ENCODE measurements around the gene INO80. TPM values are rescaled to one million over a fixed set of nuclear protein-coding genes. Genes with fewer than 3 reads are reported as not detected.

INO80 gene
- total RNA-seq, 2 donors from 2014 or later: 23.0 to 51.2 TPM

DNA sequence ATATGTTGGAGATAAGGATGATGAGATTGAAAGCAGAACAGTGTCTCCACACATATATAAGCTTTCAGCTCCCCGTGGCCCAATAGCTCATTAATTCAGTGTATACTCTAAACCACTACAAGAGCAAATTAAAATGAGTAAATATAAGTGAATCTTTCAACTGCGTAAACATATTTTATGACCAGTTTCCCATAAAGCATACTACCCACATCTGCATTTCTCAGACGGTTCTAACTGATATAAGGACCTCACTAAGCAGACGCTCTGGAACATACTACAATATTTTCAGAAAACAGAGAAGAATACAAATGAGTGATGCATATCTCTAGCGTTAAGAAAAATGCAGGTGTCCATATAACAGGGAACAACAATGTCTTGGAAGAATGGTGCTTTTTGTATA lies 73.2 kb downstream of the INO80 start:
- 57% methylated on average over 5 of the region's 5 CpGs for WGBS
- no peak overlapping the region for H3K4me3 ChIP-seq
- TF ChIP-seq, protein P1, sequence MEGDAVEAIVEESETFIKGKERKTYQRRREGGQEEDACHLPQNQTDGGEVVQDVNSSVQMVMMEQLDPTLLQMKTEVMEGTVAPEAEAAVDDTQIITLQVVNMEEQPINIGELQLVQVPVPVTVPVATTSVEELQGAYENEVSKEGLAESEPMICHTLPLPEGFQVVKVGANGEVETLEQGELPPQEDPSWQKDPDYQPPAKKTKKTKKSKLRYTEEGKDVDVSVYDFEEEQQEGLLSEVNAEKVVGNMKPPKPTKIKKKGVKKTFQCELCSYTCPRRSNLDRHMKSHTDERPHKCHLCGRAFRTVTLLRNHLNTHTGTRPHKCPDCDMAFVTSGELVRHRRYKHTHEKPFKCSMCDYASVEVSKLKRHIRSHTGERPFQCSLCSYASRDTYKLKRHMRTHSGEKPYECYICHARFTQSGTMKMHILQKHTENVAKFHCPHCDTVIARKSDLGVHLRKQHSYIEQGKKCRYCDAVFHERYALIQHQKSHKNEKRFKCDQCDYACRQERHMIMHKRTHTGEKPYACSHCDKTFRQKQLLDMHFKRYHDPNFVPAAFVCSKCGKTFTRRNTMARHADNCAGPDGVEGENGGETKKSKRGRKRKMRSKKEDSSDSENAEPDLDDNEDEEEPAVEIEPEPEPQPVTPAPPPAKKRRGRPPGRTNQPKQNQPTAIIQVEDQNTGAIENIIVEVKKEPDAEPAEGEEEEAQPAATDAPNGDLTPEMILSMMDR (IDR thresholded peaks at IDR 0.05): no peak
- TF ChIP-seq POLR2AphosphoS5 (IDR thresholded peaks at IDR 0.05) (no peak), POLR2A (IDR thresholded peaks at IDR 0.05) (no peak)
- no peak overlapping the region for H3K27ac ChIP-seq
- no peak for DNase-seq (ENCODE audit: low spot score)
- H3K27me3 ChIP-seq (replicated peaks; ENCODE audit: insufficient read depth): no peaks in the 10 kb centered on the region
- no peaks in the 10 kb centered on the region for H3K36me3 ChIP-seq
- H3K4me1 ChIP-seq (replicated peaks): no peaks in the 10 kb centered on the region
- H3K9me3 ChIP-seq: no peaks in the 10 kb centered on the region
- intact Hi-C loops (cut with DNase I): no loop called here

DNA sequence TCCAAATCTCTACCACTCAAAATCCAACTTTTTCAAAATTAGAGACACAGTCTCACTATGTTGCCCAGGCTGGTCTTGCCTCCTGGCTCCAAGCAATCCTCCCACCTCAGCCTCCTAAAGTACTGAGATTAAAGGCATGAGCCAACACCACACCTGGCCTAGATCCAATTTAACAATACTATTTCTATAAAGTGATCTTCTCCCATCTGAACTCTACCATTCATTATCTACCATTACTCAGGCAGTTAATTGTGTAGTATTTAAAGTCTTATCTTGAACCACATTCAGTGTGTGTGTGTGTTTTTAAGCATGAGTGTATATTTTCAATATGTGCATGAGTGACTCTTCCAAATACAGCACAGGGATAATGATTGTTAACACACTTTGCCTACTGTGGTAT lies 77.0 kb downstream of the INO80 start:
- Histone ChIP-seq H3K4me3 (no peak overlapping the region), H3K27ac (no peak overlapping the region), H3K4me1 (replicated peaks) (no peaks in the 10 kb centered on the region), H3K9me3 (no peaks in the 10 kb centered on the region), H3K27me3 (replicated peaks; ENCODE audit: insufficient read depth) (no peaks in the 10 kb centered on the region), H3K36me3 (no peaks in the 10 kb centered on the region)
- no peak for DNase-seq (ENCODE audit: low spot score)
- intact Hi-C loops (cut with DNase I): no loop called here
- TF ChIP-seq POLR2A (IDR thresholded peaks at IDR 0.05) (no peak), POLR2AphosphoS5 (IDR thresholded peaks at IDR 0.05) (no peak)
- TF ChIP-seq, protein P1 (IDR thresholded peaks at IDR 0.05): no peak

DNA sequence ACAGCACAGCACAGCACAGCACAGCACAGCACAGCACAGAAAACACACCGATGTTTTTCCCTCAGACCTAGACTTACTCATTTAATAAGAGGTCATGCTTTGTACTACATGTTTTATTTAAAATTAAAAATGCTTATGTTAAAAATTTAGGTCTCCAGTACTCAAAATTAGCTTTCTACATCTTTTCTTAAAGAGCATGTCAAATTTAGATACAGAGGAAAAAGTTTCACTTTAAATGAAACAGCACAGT lies 84.1 kb downstream of the INO80 start:
- 95% methylated on average over 1 of the region's 1 CpG for WGBS
- Histone ChIP-seq H3K36me3 (no peaks in the 10 kb centered on the region), H3K4me1 (replicated peaks) (no peaks in the 10 kb centered on the region), H3K27me3 (replicated peaks; ENCODE audit: insufficient read depth) (no peaks in the 10 kb centered on the region), H3K4me3 (no peak overlapping the region), H3K27ac (no peak overlapping the region), H3K9me3 (no peaks in the 10 kb centered on the region)
- DNase-seq (ENCODE audit: low spot score): no peak
- intact Hi-C loops (cut with DNase I): no loop called here
- TF ChIP-seq, protein P1 (IDR thresholded peaks at IDR 0.05): no peak
- TF ChIP-seq POLR2A (IDR thresholded peaks at IDR 0.05) (no peak), POLR2AphosphoS5 (IDR thresholded peaks at IDR 0.05) (no peak)

DNA sequence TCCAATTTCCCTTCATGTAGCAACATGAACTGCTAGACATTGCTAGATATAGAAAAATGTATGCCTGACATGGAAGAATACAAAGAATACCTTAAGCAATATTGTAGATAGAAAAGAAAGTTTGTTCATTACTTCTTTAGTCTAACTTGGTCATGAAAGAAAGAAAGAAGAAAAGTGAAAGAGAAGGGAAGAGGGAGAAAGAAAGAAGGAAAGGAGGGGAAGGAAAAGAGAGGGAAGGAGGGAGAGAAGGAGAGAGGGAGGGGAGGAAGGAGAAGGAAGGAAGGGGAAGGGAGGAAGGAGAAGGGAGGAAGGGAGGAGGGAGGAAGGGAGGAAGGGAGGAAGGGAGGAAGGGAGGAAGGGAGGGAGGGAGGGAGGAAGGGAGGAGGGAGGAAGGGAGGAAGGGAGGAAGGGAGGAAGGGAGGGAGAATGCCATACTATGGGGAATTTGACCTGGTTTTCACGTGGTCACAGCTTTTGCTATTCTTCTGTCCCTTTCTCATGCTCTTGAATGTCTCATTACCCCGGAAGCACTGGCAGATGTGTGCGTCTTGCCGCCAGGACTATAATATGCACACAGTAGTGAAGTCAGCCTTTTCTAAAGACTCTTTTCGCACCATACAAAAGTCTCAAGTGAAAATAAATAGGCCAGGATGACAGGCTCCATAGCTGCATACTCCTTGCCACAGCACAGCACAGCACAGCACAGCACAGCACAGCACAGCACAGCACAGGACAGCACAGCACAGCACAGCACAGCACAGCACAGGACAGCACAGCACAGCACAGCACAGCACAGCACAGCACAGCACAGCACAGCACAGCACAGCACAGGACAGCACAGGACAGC lies 84.6 kb downstream of the INO80 start:
- Histone ChIP-seq H3K4me1 (replicated peaks) (no peaks in the 10 kb centered on the region), H3K27ac (no peak overlapping the region), H3K36me3 (no peaks in the 10 kb centered on the region), H3K9me3 (no peaks in the 10 kb centered on the region), H3K4me3 (no peak overlapping the region), H3K27me3 (replicated peaks; ENCODE audit: insufficient read depth) (no peaks in the 10 kb centered on the region)
- TF ChIP-seq, protein P1 (IDR thresholded peaks at IDR 0.05): no peak
- TF ChIP-seq POLR2A (IDR thresholded peaks at IDR 0.05): no peak
- TF ChIP-seq POLR2AphosphoS5 (IDR thresholded peaks at IDR 0.05): no peak
- intact Hi-C loops (cut with DNase I): no loop called here
- no peak for DNase-seq (ENCODE audit: low spot score)
- 72% methylated on average over 5 of the region's 5 CpGs for WGBS

DNA sequence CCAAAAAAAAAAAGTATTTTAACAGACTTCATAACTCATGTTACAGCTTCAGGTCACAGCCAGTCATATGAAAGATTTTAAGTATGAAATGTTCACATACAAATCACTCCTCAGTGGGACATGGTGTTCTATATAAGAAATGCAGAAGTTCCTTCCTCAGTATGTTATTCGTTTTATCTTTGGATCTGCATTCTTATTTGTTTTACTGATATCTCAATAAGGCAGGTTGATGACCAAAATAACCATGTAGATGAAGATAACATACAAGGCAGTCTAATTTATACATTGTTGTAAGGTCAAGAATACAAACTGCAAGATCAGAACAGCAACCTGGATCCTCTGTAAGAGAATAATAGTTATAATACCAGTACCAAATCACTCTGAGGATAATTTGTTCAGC lies 87.2 kb downstream of the INO80 start:
- intact Hi-C loops (cut with DNase I): no loop called here

More for the DNA sequence above, 87.2 kb downstream of the INO80 start:
- Histone ChIP-seq H3K27me3 (replicated peaks; ENCODE audit: insufficient read depth) (no peaks in the 10 kb centered on the region), H3K4me1 (replicated peaks) (no peaks in the 10 kb centered on the region), H3K4me3 (no peak overlapping the region), H3K27ac (no peak overlapping the region), H3K9me3 (no peaks in the 10 kb centered on the region), H3K36me3 (no peaks in the 10 kb centered on the region)
- TF ChIP-seq, protein P1 (IDR thresholded peaks at IDR 0.05): no peak
- TF ChIP-seq POLR2AphosphoS5 (IDR thresholded peaks at IDR 0.05) (no peak), POLR2A (IDR thresholded peaks at IDR 0.05) (no peak)
- WGBS: 20% methylated on average over 1 of the region's 1 CpG
- DNase-seq (ENCODE audit: low spot score): no peak

Measured in prostate gland (tissue), 2 donors.